SHP77 (cell line): ENCODE measurements around the gene BANK1.
A peak's percentile ranks its signal among the peaks of the same experiment; 100 is the strongest.

ENCODE experiments used
- DNase-seq, 2 experiments: peaks; one replicate each; lab custom pipeline; 2025; lab: John Stamatoyannopoulos, UW

Gene BANK1

GRCh38 chr4:102036016-102036415 is 245.5 kb downstream of the BANK1 start:
- no peak for DNase-seq

GRCh38 chr4:102036619-102037376 is 246.3 kb downstream of the BANK1 start:
- peak; percentile 61 to 65 for DNase-seq

GRCh38 chr4:102037566-102037965 is 247.0 kb downstream of the BANK1 start:
- no peak for DNase-seq

GRCh38 chr4:102042871-102043802 is 252.6 kb downstream of the BANK1 start:
- no peak for DNase-seq

GRCh38 chr4:102047616-102048015 is 257.1 kb downstream of the BANK1 start:
- DNase-seq: no peak

GRCh38 chr4:102055805-102056204 is 265.3 kb downstream of the BANK1 start:
- DNase-seq: no peak

GRCh38 chr4:102057122-102057521 is 266.6 kb downstream of the BANK1 start:
- no peak for DNase-seq

GRCh38 chr4:102061133-102061532 is 270.6 kb downstream of the BANK1 start:
- DNase-seq: no peak

- DNase-seq: no peak
Measured at GRCh38 chr4:102064747-102065442, 274.4 kb downstream of the BANK1 start.

GRCh38 chr4:102076622-102077021 is 286.1 kb downstream of the BANK1 start:
- no peak for DNase-seq

- DNase-seq: no peak
Measured at GRCh38 chr4:102080184-102080583, 289.7 kb downstream of the BANK1 start.

- DNase-seq: no peak
Measured at GRCh38 chr4:102089850-102090621, 299.5 kb downstream of the BANK1 start.

GRCh38 chr4:102091656-102092055 is 301.1 kb downstream of the BANK1 start:
- no peak for DNase-seq

GRCh38 chr4:102094481-102094880 is 304.0 kb downstream of the BANK1 start:
- DNase-seq: no peak

- DNase-seq: no peak
Measured at GRCh38 chr4:102103368-102103767, 312.8 kb downstream of the BANK1 start.

- no peak for DNase-seq
Measured at GRCh38 chr4:102104278-102104677, 313.7 kb downstream of the BANK1 start.

GRCh38 chr4:102105983-102106382 is 315.5 kb downstream of the BANK1 start:
- no peak for DNase-seq

- no peak for DNase-seq
Measured at GRCh38 chr4:102114118-102114630, 323.6 kb downstream of the BANK1 start.

- no peak for DNase-seq
Measured at GRCh38 chr4:102116121-102116520, 325.6 kb downstream of the BANK1 start.

GRCh38 chr4:102120846-102121245 is 330.3 kb downstream of the BANK1 start:
- DNase-seq: no peak
